KMS-11 (cell line): Measurements from ENCODE around the gene KIF6.

Experiments
- H2AFZ ChIP-seq: fragments of 200-600 bp; sonication (generic); 2 replicates; pipeline ENCODE4 v1.6.1; 2016; ENCODE audit warnings: antibody characterized with exemption, mixed run types, low read depth
- H3K27ac ChIP-seq: fragments of 200-600 bp; sonication (generic); 2 replicates; pipeline ENCODE4 v1.6.1; 2016; ENCODE audit warnings: mild to moderate bottlenecking, mixed run types
- H3K27me3 ChIP-seq: fragments of 200-600 bp; sonication (generic); 2 replicates; pipeline ENCODE4 v1.6.1; 2017; ENCODE audit warnings: mild to moderate bottlenecking, low read depth, mixed run types, moderate library complexity; ENCODE audit not compliant: insufficient read depth
- H3K36me3 ChIP-seq: fragments of 200-600 bp; sonication (generic); 2 replicates; pipeline ENCODE4 v1.6.1; 2017; ENCODE audit warnings: mild to moderate bottlenecking, mixed run types; ENCODE audit not compliant: insufficient read depth
- H3K4me1 ChIP-seq: fragments of 200-600 bp; sonication (generic); 2 replicates; pipeline ENCODE4 v1.6.1; 2016; ENCODE audit warnings: mild to moderate bottlenecking, low read depth, mixed run types; ENCODE audit not compliant: poor library complexity, severe bottlenecking
- H3K4me2 ChIP-seq: fragments of 200-600 bp; sonication (generic); 2 replicates; pipeline ENCODE4 v1.7.0; 2016; ENCODE audit warnings: mild to moderate bottlenecking, mixed run types
- H3K4me3 ChIP-seq: fragments of 200-600 bp; sonication (generic); IDR thresholded peaks from 2 replicates; pipeline ENCODE4 v1.6.1; 2017; ENCODE audit warnings: low read depth, low read length, mixed read lengths; ENCODE audit not compliant: insufficient read depth
- H3K79me2 ChIP-seq: fragments of 200-600 bp; sonication (generic); 2 replicates; pipeline ENCODE4 v1.6.1; 2016; ENCODE audit warnings: low read depth, mixed run types; ENCODE audit not compliant: insufficient read depth
- H3K9ac ChIP-seq: fragments of 200-600 bp; sonication (generic); 2 replicates; pipeline ENCODE4 v1.6.1; 2016; ENCODE audit warnings: mild to moderate bottlenecking, mixed run types
- H4K20me1 ChIP-seq: fragments of 200-600 bp; sonication (generic); 2 replicates; pipeline ENCODE4 v1.6.1; 2016; ENCODE audit warnings: mild to moderate bottlenecking, mixed run types; ENCODE audit not compliant: insufficient read depth
- CTCF ChIP-seq: fragments of 200-600 bp; sonication (generic); conservative IDR thresholded peaks from 2 replicates; pipeline ENCODE4 v1.6.1; 2017; ENCODE audit warnings: low read depth, mild to moderate bottlenecking, antibody characterized with exemption, low read length, moderate library complexity, mixed read lengths

Gene KIF6

GRCh38 chr6:39476670-39477069, 248.5 kb downstream of the KIF6 start:
- no peaks in the 10 kb centered on the region for H4K20me1 ChIP-seq
- no peaks in the 10 kb centered on the region for H3K36me3 ChIP-seq
- H3K27ac ChIP-seq: no peak overlapping the region
- H3K27me3 ChIP-seq: no peaks in the 10 kb centered on the region
- H3K9ac ChIP-seq: no peak overlapping the region
- no peak for TF ChIP-seq CTCF
- H3K4me1 ChIP-seq: peaks cover 15% of the 10 kb centered on the region
- H3K4me2 ChIP-seq: no peak overlapping the region
- no peak overlapping the region for H2AFZ ChIP-seq
- no peaks in the 10 kb centered on the region for H3K79me2 ChIP-seq
- H3K4me3 ChIP-seq: no peak overlapping the region

- peaks cover 15% of the 10 kb centered on the region for H3K4me1 ChIP-seq
- no peaks in the 10 kb centered on the region for H4K20me1 ChIP-seq
- no peak overlapping the region for H3K27ac ChIP-seq
- H3K4me2 ChIP-seq: no peak overlapping the region
- no peaks in the 10 kb centered on the region for H3K79me2 ChIP-seq
- TF ChIP-seq CTCF: no peak
- no peak overlapping the region for H3K9ac ChIP-seq
- H3K36me3 ChIP-seq: no peaks in the 10 kb centered on the region
- no peak overlapping the region for H3K4me3 ChIP-seq
- H3K27me3 ChIP-seq: no peaks in the 10 kb centered on the region
- H2AFZ ChIP-seq: no peak overlapping the region
These were observed 249.1 kb downstream of the KIF6 start for GRCh38 chr6:39476151-39476550.

- Histone ChIP-seq H3K36me3 (no peaks in the 10 kb centered on the region), H3K79me2 (no peaks in the 10 kb centered on the region), H4K20me1 (no peaks in the 10 kb centered on the region; the same call in 1 of the 2 replicates), H3K27me3 (no peaks in the 10 kb centered on the region), H3K4me3 (no peak overlapping the region), H3K9ac (no peak overlapping the region), H3K4me2 (peak overlapping the region; percentile 68), H3K27ac (peak overlapping the region; percentile 9; the same call in 1 of the 2 replicates), H2AFZ (peak overlapping the region; percentile 58), H3K4me1 (peaks cover 15% of the 10 kb centered on the region)
- no peak for TF ChIP-seq CTCF
These were observed 253.1 kb downstream of the KIF6 start for GRCh38 chr6:39471954-39472659.

GRCh38 chr6:39470506-39470905, 254.7 kb downstream of the KIF6 start:
- no peaks in the 10 kb centered on the region for H3K36me3 ChIP-seq
- H3K4me2 ChIP-seq: no peak overlapping the region
- no peaks in the 10 kb centered on the region; the same call in 1 of the 2 replicates for H4K20me1 ChIP-seq
- H3K4me1 ChIP-seq: peaks cover 15% of the 10 kb centered on the region
- no peak overlapping the region for H3K27ac ChIP-seq
- no peak overlapping the region for H3K9ac ChIP-seq
- no peaks in the 10 kb centered on the region for H3K27me3 ChIP-seq
- H3K79me2 ChIP-seq: no peaks in the 10 kb centered on the region
- no peak overlapping the region for H2AFZ ChIP-seq
- no peak for TF ChIP-seq CTCF
- H3K4me3 ChIP-seq: no peak overlapping the region
